WERI-Rb-1 (cell line): Measurements from ENCODE around the gene GXYLT2.

Experiments
- DNase-seq: peaks from one replicate; pipeline ENCODE4 v3.0.0-alpha.2; 2020
- H3K27ac ChIP-seq: fragments of 250-450 bp; sonication (Bioruptor Pico); 2 replicates; pipeline ENCODE4 v1.5.1; 2020; ENCODE audit warnings: mild to moderate bottlenecking, moderate library complexity
- H3K27me3 ChIP-seq: fragments of 250-450 bp; sonication (Bioruptor Pico); 2 replicates; pipeline ENCODE4 v1.5.1; 2021; ENCODE audit warnings: mild to moderate bottlenecking, low read depth, moderate library complexity; ENCODE audit not compliant: insufficient read depth, severe bottlenecking
- H3K36me3 ChIP-seq: fragments of 250-450 bp; sonication (Bioruptor Pico); 2 replicates; pipeline ENCODE4 v1.5.1; 2020; ENCODE audit warnings: mild to moderate bottlenecking, moderate library complexity
- H3K4me3 ChIP-seq: 2 replicates; pipeline ENCODE4 v1.5.1; 2011; ENCODE audit warnings: low read depth, mild to moderate bottlenecking, control low read depth, low read length
- H3K9me3 ChIP-seq: fragments of 250-450 bp; sonication (Bioruptor Pico); 2 replicates; pipeline ENCODE4 v1.5.1; 2021; ENCODE audit warnings: mild to moderate bottlenecking, moderate library complexity; ENCODE audit not compliant: severe bottlenecking
- CTCF ChIP-seq: IDR thresholded peaks from 2 replicates; pipeline ENCODE4 v1.5.1; 2011; ENCODE audit warnings: low read depth, mild to moderate bottlenecking, control low read depth, inconsistent platforms, low read length

The GXYLT2 gene

GRCh38 chr3:72947715-72948490, 60.1 kb downstream of the GXYLT2 start:
- DNase-seq, result no peak
- H3K4me3 ChIP-seq, result no peak overlapping the region
- TF ChIP-seq CTCF, result no peak
- H3K27ac ChIP-seq, result no peak overlapping the region
- H3K36me3 ChIP-seq, result no peaks in the 10 kb centered on the region
- no peaks in the 10 kb centered on the region for H3K9me3 ChIP-seq
- H3K27me3 ChIP-seq, result no peaks in the 10 kb centered on the region

GRCh38 chr3:72949016-72949415, 61.2 kb downstream of the GXYLT2 start:
- no peak overlapping the region for H3K4me3 ChIP-seq
- no peaks in the 10 kb centered on the region for H3K36me3 ChIP-seq
- H3K9me3 ChIP-seq, result no peaks in the 10 kb centered on the region
- no peak overlapping the region for H3K27ac ChIP-seq
- no peaks in the 10 kb centered on the region for H3K27me3 ChIP-seq
- no peak for TF ChIP-seq CTCF
- no peak for DNase-seq

GRCh38 chr3:72950372-72950771, 62.5 kb downstream of the GXYLT2 start:
- no peak for TF ChIP-seq CTCF
- Histone ChIP-seq H3K9me3 (no peaks in the 10 kb centered on the region), H3K36me3 (no peaks in the 10 kb centered on the region), H3K4me3 (no peak overlapping the region), H3K27ac (no peak overlapping the region), H3K27me3 (no peaks in the 10 kb centered on the region)
- DNase-seq, result no peak

GRCh38 chr3:72950801-72951200, 63.0 kb downstream of the GXYLT2 start:
- H3K4me3 ChIP-seq, result no peak overlapping the region
- no peaks in the 10 kb centered on the region for H3K9me3 ChIP-seq
- TF ChIP-seq CTCF, result no peak
- H3K27ac ChIP-seq, result no peak overlapping the region
- no peaks in the 10 kb centered on the region for H3K36me3 ChIP-seq
- no peak for DNase-seq
- no peaks in the 10 kb centered on the region for H3K27me3 ChIP-seq

GRCh38 chr3:72951259-72951722, 63.4 kb downstream of the GXYLT2 start:
- Histone ChIP-seq H3K4me3 (no peak overlapping the region), H3K27me3 (no peaks in the 10 kb centered on the region), H3K27ac (no peak overlapping the region), H3K36me3 (no peaks in the 10 kb centered on the region), H3K9me3 (no peaks in the 10 kb centered on the region)
- DNase-seq, result no peak
- no peak for TF ChIP-seq CTCF
